HG03064 (cell line): ENCODE data around the gene TBC1D1.

Experiments
- ATAC-seq: cut with Tn5 transposase; IDR thresholded peaks from one replicate; pipeline ENCODE4 v1.9.1; 2021; ENCODE audit warnings: low read depth; ENCODE audit not compliant: unreplicated experiment

TBC1D1 gene

DNA sequence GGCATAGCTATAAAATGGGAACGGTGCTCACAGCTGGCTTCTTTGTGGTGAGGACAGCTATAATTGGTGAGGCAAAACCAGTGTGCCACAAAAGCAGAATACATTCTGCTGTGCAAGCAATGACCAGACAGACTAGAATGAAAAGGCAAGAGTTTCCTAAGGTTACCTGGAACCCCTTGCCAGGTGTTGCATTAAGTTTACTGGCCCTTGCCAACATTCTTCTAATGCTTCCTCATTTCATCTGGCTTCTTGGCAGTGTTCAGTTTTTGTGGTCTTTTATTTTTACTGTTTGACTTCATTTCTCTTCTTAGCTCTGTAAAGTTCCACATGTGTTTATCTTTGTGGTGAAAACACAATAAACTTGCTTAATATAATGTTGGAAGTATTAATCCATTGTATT, 200.8 kb downstream of the TBC1D1 start:
- ATAC-seq: no peak

DNA sequence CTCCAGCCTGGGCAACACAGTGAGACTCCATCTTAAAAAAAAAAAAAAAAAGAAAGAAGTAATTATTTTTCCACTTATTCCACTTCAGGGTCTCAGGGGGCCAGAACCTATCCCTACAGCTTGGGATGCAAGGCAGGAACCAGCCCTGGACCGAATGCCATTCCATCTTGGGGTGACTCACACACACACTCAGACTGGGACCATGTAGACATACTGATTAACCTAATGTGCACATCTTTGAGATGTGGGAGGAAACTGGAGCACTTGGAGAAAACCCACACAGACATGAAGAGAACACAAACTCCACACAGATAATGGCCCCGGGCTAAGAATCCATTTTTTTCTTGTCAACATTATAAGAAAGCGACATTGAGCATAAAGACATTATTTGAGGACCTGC, 201.8 kb downstream of the TBC1D1 start:
- ATAC-seq: no peak

DNA sequence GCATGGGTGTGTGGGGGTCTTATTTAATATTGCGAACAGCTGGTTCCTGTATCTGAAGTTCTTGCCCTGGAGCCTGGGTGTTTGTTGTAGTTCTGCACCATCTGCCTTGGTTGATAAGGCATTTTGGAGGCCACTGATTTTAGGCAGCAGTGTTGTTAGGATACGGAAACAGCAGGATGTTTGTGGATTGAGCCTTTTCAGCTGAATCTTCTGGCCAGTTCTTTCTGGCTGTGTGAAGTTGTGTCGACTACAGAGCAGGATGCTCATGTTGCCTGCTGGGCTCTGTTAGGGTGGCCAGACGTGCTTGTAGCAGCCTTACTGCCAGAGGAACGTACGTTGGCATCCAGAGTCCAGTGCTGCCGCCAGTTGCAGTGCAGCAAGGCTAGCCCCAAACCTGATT, 203.5 kb downstream of the TBC1D1 start:
- no peak for ATAC-seq

DNA sequence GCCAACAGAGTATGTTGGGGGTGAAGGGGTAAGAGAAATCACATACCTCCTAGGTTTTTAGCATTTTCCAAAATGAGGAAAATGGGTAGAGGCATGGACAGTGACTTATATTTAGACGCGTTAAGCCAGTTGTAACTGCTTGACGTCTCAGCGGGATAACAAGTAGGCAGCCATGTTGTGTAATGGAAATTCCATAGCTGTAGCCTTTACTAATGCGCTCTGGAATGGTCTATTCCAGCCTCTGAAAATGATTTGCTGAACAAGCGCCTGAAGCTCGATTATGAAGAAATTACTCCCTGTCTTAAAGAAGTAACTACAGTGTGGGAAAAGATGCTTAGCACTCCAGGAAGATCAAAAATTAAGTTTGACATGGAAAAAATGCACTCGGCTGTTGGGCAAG, 204.8 kb downstream of the TBC1D1 start:
- ATAC-seq: no peak

DNA sequence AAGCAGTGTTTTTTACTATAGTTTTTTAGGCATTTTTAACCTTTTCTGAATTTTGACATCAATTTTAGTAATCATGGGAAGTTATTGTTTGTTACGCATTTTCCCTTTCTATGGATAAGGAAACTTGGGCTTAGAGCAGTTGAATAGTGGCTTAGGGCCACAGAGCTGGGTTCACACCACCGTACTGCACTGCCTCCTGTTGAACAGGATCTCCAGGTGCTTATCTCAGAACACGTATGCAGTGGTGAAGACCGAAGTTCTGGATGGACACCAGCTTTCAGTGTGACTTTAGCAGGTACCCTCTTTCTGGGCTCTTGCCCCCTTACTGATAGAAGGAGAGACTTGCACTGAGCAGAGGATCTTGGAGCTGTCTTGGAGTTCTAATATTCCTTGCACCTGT, 206.9 kb downstream of the TBC1D1 start:
- no peak for ATAC-seq

DNA sequence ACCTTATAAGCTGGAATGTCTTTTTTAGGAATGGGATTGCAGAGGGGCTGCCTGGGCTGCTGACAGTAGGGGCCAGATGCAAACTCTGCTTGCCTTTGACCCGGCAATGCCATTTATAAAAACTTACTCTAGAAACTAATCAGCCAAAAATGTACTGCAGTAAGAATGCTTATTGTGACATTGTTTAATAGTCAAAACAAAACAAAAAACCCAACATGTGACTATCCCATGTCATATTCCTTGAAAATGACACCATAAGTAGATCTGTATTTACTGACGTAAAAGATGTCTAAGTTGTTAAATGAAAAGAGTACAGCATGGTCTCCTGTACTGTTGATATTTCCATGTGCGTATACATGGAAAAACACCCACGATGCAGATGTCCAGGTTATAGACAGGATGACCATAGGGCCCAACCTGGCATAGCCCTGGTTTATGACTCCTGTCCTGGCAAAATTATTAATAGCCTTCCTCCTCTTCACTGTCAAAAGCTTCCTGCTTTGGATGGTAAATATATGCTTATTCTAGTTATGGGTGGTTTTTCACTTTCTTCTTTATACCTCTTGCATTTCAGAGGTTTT, 208.2 kb downstream of the TBC1D1 start:
- no peak for ATAC-seq

DNA sequence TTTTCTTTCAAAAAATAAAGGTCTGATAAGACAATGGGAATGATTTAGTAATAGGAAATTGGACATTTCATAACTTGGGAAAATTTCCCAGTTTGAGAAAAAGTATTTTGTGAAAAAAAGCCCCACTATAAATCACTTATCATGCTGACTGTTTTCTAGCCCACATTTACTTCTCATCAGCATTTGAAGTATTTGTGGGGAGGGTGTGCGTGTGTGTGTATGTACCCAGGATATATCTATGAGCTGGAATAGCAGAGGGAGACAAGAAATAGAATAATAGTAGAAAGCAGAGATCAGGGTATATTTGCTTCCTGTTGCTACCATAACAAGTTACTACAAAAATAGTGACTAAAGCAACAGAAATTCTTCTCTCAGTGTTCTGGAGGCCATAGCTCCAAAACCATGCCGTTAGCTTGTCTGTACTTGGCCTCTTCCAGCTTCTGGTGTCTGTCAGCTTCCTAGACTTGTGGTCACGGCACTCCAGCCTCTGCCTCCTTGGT, 209.1 kb downstream of the TBC1D1 start:
- no peak for ATAC-seq

DNA sequence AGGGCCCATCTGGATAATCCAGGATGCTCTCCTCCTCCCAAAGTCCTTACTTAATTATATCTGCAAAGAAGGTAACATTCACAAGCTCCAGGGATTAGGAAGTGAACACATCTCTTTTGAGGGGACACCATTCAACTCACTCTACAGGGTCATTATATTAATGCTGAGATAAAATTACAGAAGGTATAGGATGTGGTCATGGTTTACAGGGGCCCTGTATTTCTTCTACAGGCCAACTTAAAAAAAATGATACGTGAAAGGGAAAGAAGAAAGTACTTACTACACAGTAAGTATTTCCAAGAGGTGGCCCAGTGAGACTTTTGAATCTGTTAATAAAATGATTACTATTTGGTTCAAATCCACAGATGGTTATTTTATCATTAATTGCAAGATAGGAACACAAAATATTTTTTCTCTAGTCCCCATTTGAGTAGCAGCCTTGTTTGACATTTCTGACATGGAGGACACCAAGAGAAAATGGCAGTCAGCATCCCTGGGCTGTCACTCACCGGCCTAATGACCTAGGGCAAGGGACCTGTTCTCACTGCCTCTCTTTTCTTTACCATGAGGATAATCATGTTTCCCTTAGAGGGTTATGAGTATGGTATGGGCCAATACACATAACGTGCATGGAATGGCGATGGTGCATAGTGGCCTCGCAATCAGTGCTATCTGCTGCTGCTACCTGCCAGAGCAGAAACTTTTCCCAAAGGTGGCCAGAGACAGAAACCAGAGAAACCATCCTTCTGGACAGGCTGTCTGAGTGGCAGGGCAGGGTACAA, 209.8 kb downstream of the TBC1D1 start:
- no peak for ATAC-seq

DNA sequence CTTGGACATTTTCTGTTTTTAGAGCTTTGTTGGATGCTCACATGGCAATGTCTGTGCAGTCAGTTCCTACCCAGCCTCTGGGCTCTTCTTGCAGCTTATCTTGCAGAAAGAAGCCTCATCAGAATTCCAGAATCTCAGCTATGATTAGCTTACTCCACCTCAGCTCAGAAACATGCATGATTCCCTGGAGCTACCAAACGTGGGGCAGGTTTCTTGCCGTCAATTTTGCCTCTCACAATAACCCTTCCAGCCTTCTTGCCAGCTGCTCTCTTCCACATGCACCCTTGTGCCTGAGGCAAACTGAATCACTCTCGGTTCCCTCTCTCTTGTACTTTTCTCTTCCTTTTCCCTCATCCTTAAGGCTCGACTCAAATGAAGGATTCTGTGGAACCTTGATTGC, 210.7 kb downstream of the TBC1D1 start:
- no peak for ATAC-seq

DNA sequence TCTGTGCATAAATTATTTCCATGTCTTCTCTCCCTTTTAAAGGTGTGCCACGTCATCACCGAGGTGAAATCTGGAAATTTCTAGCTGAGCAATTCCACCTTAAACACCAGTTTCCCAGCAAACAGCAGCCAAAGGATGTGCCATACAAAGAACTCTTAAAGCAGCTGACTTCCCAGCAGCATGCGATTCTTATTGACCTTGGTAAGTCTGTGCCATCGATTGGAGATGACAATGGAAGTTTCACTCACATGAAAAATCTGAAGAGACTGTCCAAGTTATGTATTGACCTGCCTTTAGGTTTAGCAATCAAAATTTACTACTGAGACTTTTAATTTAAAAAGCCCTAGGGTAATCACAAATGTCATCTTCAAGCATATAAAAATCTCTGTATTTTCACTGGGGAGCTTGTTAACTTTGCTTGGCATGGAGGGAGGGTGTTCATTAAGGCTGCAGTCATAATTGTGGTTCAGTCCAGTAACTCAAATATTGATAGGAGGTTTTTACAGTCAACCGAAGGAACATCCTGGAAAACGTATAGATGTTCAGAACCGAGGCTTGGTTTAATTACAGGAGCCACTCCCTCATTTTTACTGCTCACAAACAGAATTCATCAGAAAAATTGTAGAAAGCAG, 212.2 kb downstream of the TBC1D1 start:
- no peak for ATAC-seq

DNA sequence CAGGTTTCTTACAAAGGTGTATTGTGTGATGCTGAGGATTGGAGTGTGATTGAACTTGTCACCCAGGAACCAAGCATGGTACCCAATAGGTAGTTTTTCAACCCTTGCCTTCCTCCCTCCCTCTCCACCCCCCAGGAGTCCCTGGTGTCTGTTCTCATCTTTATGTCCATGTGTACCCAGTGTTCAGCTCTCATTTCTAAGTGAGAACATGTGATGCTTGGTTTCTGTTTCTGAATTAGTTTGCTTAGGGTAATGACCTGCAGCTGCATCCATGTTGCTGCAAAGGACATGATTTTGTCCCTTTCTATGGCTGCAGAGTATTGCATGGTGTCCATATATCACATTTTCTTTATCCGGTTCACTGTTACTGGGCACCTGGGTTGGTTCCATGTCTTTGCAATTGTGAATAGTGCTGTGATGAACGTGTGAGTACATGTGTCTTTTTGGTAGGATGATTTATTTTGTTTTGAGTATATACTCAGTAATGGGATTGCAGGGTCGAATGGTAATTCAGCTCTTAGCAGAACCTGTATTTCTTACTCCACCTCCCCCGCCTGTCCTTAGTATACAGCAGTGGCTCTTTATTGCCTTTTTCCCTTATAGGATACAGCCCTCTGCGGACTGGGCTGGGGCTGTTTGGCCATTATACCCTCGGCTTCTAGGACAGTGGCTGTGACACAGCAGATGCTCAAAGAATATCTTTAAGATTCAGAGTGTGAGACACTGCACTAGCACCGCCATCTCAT, 214.8 kb downstream of the TBC1D1 start:
- no peak for ATAC-seq

DNA sequence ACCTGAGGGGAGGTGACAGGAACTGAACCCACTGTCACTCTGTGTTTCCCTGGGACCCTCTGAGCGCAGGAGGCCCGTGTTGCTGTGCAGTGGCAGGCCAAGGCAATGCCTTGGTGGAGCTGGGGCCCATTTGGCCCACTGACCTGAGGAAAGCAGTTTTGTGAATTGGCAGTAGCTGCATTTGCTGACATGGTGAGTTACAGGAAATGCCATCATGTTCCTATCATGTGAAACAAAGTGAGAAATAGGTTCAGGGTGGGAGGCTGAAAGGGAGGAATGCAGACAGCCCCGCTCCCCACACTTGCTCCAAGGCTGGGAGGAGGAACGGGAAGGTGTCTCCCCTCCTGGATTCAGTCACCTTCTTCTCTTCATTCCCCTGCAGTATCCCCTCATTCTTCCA, 215.4 kb downstream of the TBC1D1 start:
- ATAC-seq: no peak

DNA sequence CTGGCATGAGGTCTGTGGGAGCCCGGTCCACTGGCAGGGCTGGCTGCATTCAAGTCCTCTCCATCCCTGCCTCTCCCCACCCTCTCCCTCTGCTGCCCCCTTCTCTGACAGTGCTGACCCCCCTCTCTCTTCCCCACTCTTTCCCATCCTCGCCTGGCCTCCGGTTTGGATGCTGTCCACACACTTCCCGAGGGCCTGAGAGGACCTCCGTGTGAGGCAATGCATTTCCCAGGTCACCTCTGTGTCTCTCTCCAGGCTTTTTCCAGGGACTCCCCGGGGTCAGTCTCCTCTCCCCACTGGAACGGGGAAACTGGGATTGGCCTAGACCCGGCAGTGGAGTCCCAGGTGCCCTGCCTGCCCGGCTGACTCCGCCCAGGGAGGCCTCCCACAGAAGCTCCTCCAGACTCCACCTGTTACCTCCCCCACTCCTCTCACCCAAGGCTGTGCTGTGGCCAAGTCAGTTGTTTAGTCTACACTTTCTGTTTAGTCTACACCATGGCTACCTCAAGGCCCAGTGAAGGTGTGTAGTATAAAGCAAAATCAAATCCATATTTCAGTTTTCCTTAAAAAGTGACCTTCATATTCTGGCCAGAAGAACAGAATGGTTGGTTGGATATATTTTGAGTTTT, 216.1 kb downstream of the TBC1D1 start:
- no peak for ATAC-seq

DNA sequence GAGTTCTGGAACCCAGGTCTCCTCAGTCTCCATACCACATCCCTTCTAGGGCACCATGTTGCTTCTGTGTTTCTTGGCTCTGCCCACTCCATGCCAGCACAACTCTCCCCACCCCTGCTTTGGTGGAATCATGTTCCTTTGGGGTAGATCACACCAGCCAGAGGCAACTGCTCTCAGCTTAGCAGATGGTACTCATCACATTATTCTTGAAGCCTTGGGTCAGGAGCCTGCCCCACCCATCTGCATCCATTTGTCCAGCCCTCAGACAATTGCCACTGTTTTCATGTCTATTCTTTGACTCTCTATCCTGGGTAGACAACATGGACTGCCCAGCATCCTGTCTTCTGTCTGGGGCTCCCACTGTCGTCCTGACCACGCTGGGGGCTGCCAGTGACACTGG, 216.9 kb downstream of the TBC1D1 start:
- ATAC-seq: no peak

DNA sequence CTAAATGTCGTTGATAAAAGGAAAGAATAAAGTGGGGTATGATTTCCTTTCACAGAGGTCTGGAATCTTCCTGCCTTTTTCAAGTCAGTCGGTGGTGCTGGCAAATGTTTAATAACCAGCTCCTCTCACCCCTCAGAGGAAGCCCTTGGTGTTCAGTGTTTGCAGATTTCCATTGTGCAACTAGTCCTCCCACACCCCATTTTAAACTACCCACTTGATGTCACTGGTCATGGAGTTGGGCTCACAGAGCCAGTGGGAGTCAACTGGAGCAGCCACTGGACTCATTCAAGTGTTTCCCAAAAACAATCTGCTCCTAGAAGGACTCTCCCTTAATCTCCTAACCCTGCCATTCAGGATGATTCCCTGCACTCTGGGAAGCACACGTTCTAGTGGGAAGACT, 218.5 kb downstream of the TBC1D1 start:
- ATAC-seq: no peak

DNA sequence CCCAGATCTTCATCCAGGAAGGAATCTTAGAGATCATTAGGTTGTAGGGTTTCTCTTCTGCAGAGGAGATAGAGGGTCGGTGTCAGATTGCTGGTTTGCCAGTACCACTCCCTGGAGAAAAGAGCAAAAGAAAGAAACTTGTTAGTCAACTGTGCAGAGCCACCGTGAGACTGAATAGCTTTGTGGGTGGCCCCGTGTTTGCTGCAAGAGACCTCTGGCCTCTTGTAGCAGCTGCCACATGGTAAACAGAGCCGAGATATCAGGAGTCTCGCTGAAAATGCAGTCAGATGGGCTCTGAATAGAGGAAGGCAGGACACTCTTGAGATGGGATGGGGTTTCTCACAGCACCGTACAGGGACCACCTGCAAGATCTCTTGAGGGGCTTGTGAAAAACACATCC, 219.0 kb downstream of the TBC1D1 start:
- ATAC-seq: no peak

DNA sequence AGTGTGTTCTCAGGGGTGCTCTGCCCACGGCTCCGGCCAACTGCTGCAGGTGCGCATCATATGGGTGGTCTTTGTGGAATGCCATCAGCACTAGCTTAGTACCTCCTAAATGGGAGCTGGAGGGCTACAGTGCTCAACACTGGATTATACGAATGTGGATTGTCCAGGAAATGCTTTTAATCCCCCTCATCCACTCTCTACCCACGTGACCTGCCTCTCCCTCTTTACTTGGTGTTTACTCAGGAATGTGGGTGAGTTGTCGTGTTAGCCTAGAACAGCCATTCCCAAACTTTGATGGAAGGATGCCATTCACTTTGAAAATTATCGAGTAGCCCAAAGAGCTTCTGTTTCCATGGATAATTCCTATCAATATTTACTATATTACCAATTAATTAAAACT, 220.1 kb downstream of the TBC1D1 start:
- ATAC-seq: no peak

DNA sequence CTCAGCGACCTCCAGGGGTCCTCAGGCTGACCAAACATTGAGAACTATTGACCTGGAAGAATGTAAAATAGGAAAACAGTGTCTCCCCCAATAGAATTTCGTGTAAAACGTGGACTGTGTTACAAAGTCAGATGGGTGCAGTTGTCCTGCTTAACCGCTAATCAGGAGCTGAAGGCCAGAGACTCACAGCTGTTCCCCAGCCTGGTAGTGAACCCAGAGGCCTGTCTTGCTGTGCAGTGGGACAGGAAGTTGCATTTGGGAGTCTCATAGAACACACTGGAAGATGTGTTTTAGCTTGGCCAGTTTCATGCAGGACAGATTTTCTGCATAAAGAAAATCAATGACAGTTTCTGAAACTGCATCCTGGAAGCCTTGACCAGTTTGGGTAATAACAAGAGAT, 220.8 kb downstream of the TBC1D1 start:
- ATAC-seq: no peak

DNA sequence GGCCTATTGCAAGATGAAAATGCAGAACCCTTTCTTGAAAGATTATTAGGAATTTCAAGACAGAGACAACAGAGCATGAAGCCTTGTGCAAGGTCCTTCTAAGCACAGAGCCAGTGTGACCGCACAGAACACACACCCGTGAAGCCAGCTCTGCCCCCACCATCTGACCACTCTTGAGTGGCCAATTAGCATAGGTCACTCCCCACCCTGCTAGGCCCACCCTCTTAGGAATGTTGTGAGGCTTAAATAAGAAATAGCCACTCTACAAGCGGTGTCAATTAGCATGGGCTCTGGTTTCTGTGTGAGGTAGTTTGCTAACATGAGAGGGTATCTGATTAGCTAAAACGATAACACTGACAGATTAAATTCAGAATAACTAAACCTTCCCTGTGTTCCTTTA, 222.2 kb downstream of the TBC1D1 start:
- no peak for ATAC-seq

DNA sequence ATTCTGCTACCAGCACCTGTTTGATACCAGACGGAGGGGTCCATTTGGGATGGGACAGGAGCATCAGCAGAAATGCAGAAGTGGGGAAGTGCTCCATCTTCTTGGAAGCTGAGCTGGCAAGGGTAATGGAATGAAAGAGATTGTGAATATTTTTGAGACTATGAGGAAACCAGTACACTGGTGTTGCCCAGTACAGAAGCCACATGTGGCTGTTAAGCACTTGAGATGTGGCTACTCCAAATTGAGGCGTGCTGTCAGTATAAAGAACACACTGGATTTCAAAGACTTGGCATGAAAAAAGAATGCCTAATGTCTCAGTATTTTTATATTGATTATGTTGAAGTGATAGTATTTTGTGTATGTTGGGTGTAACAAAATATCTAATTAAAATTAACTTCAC, 222.7 kb downstream of the TBC1D1 start:
- no peak for ATAC-seq
